Smooth muscle cell (in vitro differentiated cells): ENCODE results near the gene GDPD5. TPM values are rescaled to one million over a fixed set of nuclear protein-coding genes. Genes with fewer than 3 reads are reported as not detected.

ENCODE experiments used
- DNase-seq: peaks from one replicate; lab custom pipeline; 2025; ENCODE audit not compliant: unreplicated experiment; lab: John Stamatoyannopoulos, UW
- H2AFZ ChIP-seq: fragments of 200-600 bp; sonication (generic); 2 replicates; pipeline ENCODE4 v1.6.0; 2016; ENCODE audit warnings: antibody characterized with exemption, low read depth, mild to moderate bottlenecking
- H3F3A ChIP-seq: fragments of 200-600 bp; sonication (generic); 2 replicates; pipeline ENCODE4 v1.6.0; 2017; ENCODE audit warnings: antibody characterized with exemption, low read depth
- H3K27ac ChIP-seq: fragments of 200-600 bp; sonication (generic); 2 replicates; pipeline ENCODE4 v1.5.1; 2016; ENCODE audit warnings: low read depth, mild to moderate bottlenecking
- H3K27me3 ChIP-seq: fragments of 200-600 bp; sonication (generic); 2 replicates; pipeline ENCODE4 v1.6.1; 2016; ENCODE audit warnings: low read depth, mild to moderate bottlenecking
- H3K36me3 ChIP-seq: fragments of 200-600 bp; sonication (generic); 2 replicates; pipeline ENCODE4 v1.5.1; 2016; ENCODE audit warnings: low read depth
- H3K4me1 ChIP-seq: fragments of 200-600 bp; sonication (generic); 2 replicates; pipeline ENCODE4 v1.5.1; 2016; ENCODE audit warnings: low read depth
- H3K4me2 ChIP-seq: fragments of 200-600 bp; sonication (generic); 2 replicates; pipeline ENCODE4 v1.6.0; 2016; ENCODE audit warnings: mild to moderate bottlenecking
- H3K4me3 ChIP-seq: fragments of 200-600 bp; sonication (generic); 2 replicates; pipeline ENCODE4 v1.5.1; 2016; ENCODE audit warnings: mild to moderate bottlenecking
- H3K79me2 ChIP-seq: fragments of 200-600 bp; sonication (generic); 2 replicates; pipeline ENCODE4 v1.6.0; 2016; ENCODE audit warnings: low read depth, mild to moderate bottlenecking
- H3K9ac ChIP-seq: fragments of 200-600 bp; sonication (generic); 2 replicates; pipeline ENCODE4 v1.6.0; 2016; ENCODE audit warnings: low read depth
- H3K9me3 ChIP-seq: fragments of 200-600 bp; sonication (generic); replicated peaks from 2 replicates; pipeline ENCODE4 v1.5.1; 2016; ENCODE audit warnings: low read depth
- H4K20me1 ChIP-seq: fragments of 200-600 bp; sonication (generic); 2 replicates; pipeline ENCODE4 v1.6.0; 2016; ENCODE audit warnings: low read depth
- CTCF ChIP-seq: fragments of 200-600 bp; sonication (generic); IDR thresholded peaks from 2 replicates; pipeline ENCODE4 v1.5.1; 2017; ENCODE audit warnings: borderline replicate concordance, mild to moderate bottlenecking, antibody characterized with exemption; ENCODE audit not compliant: insufficient read depth, poor library complexity, severe bottlenecking
- WGBS: methylation state at CpG from one replicate; pipeline ENCODE4 v1.1.7; 2016; ENCODE audit warnings: low lambda C conversion rate; 5-methylcytosine and 5-hydroxymethylcytosine counted together
- polyA plus RNA-seq: library from polyadenylated mRNA; unstranded; fragments of >200 nt; fragmentation: Nextera tagmentation; extraction: Ambion mirVana; gene quantifications from 2 replicates; pipeline ENCODE4 v1.2.1, GENCODE V29; 2016
- total RNA-seq: library from RNA; depleted of rRNA; stranded (reverse); fragments of >200 nt; gene quantifications from 2 replicates; pipeline ENCODE4 v1.2.3, GENCODE V29; 2014

The GDPD5 gene
- total and polyA plus RNA-seq, 2 experiments from 2014 or later, result 2.3 to 5.8 TPM

GRCh38 chr11:75439495-75440120 is 86.1 kb downstream of the GDPD5 start:
- no peak overlapping the region for H3K9ac ChIP-seq
- no peaks in the 10 kb centered on the region for H3K36me3 ChIP-seq
- no peak overlapping the region for H3K27ac ChIP-seq
- H3K4me3 ChIP-seq, result no peak overlapping the region
- no peak overlapping the region for H2AFZ ChIP-seq
- no peaks in the 10 kb centered on the region for H4K20me1 ChIP-seq
- H3K27me3 ChIP-seq, result no peaks in the 10 kb centered on the region
- no peak for TF ChIP-seq CTCF
- no peaks in the 10 kb centered on the region for H3K4me1 ChIP-seq
- WGBS, result 90% methylated on average over 13 of the region's 13 CpGs
- H3K9me3 ChIP-seq, result no peaks in the 10 kb centered on the region
- no peak overlapping the region for H3K4me2 ChIP-seq
- no peaks in the 10 kb centered on the region for H3F3A ChIP-seq
- H3K79me2 ChIP-seq, result no peaks in the 10 kb centered on the region
- DNase-seq, result no peak

GRCh38 chr11:75439026-75439425 is 86.7 kb downstream of the GDPD5 start:
- H3F3A ChIP-seq, result no peaks in the 10 kb centered on the region
- H3K27ac ChIP-seq, result no peak overlapping the region
- no peak overlapping the region for H2AFZ ChIP-seq
- TF ChIP-seq CTCF, result no peak
- DNase-seq, result no peak
- no peak overlapping the region for H3K9ac ChIP-seq
- peaks cover under 1% of the 10 kb centered on the region for H3K27me3 ChIP-seq
- no peak overlapping the region for H3K4me2 ChIP-seq
- H3K36me3 ChIP-seq, result no peaks in the 10 kb centered on the region
- no peaks in the 10 kb centered on the region for H3K79me2 ChIP-seq
- no peak overlapping the region for H3K4me3 ChIP-seq
- WGBS, result 81% methylated on average over 14 of the region's 14 CpGs
- H4K20me1 ChIP-seq, result no peaks in the 10 kb centered on the region
- H3K9me3 ChIP-seq, result no peaks in the 10 kb centered on the region
- H3K4me1 ChIP-seq, result no peaks in the 10 kb centered on the region

GRCh38 chr11:75437966-75438659 is 87.6 kb downstream of the GDPD5 start:
- 91% methylated on average over 13 of the region's 13 CpGs for WGBS

More at GRCh38 chr11:75437966-75438659, 87.6 kb downstream of the GDPD5 start:
- H3K27ac ChIP-seq, result no peak overlapping the region
- no peak overlapping the region for H3K9ac ChIP-seq
- no peaks in the 10 kb centered on the region for H3K4me1 ChIP-seq
- H3K4me2 ChIP-seq, result no peak overlapping the region
- TF ChIP-seq CTCF, result no peak
- H3K36me3 ChIP-seq, result no peaks in the 10 kb centered on the region
- no peaks in the 10 kb centered on the region for H3K79me2 ChIP-seq
- H3K9me3 ChIP-seq, result no peaks in the 10 kb centered on the region
- H3K27me3 ChIP-seq, result peaks cover 10% of the 10 kb centered on the region
- DNase-seq, result no peak
- no peak overlapping the region for H2AFZ ChIP-seq
- H4K20me1 ChIP-seq, result no peaks in the 10 kb centered on the region
- no peaks in the 10 kb centered on the region for H3F3A ChIP-seq
- H3K4me3 ChIP-seq, result no peak overlapping the region
